Large intestine (tissue), 3 donors: Measurements from ENCODE around the gene TMEM25. TPM values are rescaled to one million over a fixed set of nuclear protein-coding genes. Genes with fewer than 3 reads are reported as not detected.

Experiments used
- DNase-seq, 2 donors: peaks; one replicate each; pipeline versions ENCODE4 v3.0.0 to v3.0.0-alpha.2; 2013
- H3K27ac ChIP-seq: one replicate; pipeline ENCODE4 v1.5.1; 2013; ENCODE audit warnings: low read length
- H3K27me3 ChIP-seq: 2 replicates; pipeline ENCODE4 v1.6.1; 2013; ENCODE audit warnings: low read length; ENCODE audit not compliant: control insufficient read depth, insufficient read depth
- H3K36me3 ChIP-seq: 2 replicates; pipeline ENCODE4 v1.6.1; 2013; ENCODE audit warnings: low read length; ENCODE audit not compliant: control insufficient read depth, insufficient read depth
- H3K4me1 ChIP-seq: one replicate; pipeline ENCODE4 v1.6.1; 2013; ENCODE audit warnings: low read length; ENCODE audit not compliant: control insufficient read depth, insufficient read depth
- H3K4me3 ChIP-seq: one replicate; pipeline ENCODE4 v1.5.1; 2013; ENCODE audit warnings: low read length
- H3K9me3 ChIP-seq: one replicate; pipeline ENCODE4 v1.6.1; 2013; ENCODE audit warnings: mild to moderate bottlenecking, low read depth, low read length, moderate library complexity; ENCODE audit not compliant: control insufficient read depth
- WGBS: methylation state at CpG from one replicate; pipeline ENCODE4 v1.1.5; 2013; ENCODE audit warnings: low lambda C conversion rate; ENCODE audit not compliant: insufficient coverage; 5-methylcytosine and 5-hydroxymethylcytosine counted together
- polyA plus RNA-seq: library from polyadenylated mRNA; unstranded; fragments of 120-200 nt; gene quantifications from one replicate; pipeline ENCODE4 v1.2.1, GENCODE V29; 2013

Gene TMEM25
- polyA plus RNA-seq, 1 donor: 57.8 TPM

DNA sequence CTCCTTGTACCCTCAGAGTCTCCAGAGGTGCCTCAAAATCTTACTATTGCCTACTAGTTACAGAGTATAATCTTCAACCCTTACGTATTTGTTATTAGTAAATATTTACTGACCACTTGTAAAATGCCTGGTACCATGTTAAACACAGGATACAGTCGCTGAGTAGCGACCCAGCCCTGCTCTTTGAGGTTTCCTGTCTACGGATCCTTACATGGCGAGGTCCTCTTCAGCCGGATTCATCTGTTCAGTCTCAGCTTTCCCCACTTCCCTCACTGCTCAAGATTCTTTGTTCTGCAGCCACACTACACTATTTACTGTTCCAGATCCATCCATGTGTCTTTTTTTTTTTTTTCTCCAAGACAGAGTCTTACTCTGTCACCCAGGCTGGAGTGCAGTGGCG is 16.9 kb upstream of the TMEM25 start:
- no peak for DNase-seq
- no peaks in the 10 kb centered on the region for H3K9me3 ChIP-seq
- no peak overlapping the region for H3K4me3 ChIP-seq
- H3K36me3 ChIP-seq: peaks cover 73% of the 10 kb centered on the region
- no peaks in the 10 kb centered on the region for H3K4me1 ChIP-seq
- H3K27ac ChIP-seq: no peak overlapping the region
- no CpG with 5 or more reads among the region's 7 CpGs for WGBS
- no peaks in the 10 kb centered on the region for H3K27me3 ChIP-seq

DNA sequence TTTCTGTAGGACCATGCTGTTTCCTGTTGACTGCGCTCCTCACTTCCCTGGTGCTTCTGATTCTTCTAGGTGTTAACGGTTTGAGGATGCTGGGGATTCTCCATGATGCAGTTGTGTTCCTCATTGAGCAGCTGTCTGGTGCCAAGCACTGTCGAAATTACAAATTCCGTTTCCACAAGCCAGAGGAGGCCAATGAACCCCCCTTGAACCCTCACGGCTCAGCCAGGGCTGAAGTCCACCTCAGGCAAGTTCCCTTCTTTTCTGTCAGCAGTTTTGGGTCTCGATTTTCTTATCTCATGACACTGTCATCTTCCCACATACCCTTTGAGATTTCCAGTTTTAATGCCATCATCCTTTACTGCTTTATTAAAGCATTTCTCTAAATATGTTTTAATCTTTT is 11.4 kb upstream of the TMEM25 start:
- H3K27me3 ChIP-seq: no peaks in the 10 kb centered on the region
- WGBS: no CpG with 5 or more reads among the region's 6 CpGs
- no peak overlapping the region for H3K27ac ChIP-seq
- H3K9me3 ChIP-seq: no peaks in the 10 kb centered on the region
- H3K36me3 ChIP-seq: peaks cover 75% of the 10 kb centered on the region
- no peak overlapping the region for H3K4me3 ChIP-seq
- H3K4me1 ChIP-seq: no peaks in the 10 kb centered on the region
- no peak for DNase-seq

DNA sequence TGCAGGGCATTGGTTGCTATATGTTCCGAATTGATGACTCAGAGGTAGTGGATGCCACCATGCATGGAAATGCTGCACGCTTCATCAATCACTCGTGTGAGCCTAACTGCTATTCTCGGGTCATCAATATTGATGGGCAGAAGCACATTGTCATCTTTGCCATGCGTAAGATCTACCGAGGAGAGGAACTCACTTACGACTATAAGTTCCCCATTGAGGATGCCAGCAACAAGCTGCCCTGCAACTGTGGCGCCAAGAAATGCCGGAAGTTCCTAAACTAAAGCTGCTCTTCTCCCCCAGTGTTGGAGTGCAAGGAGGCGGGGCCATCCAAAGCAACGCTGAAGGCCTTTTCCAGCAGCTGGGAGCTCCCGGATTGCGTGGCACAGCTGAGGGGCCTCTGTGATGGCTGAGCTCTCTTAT is 9.1 kb upstream of the TMEM25 start:
- peaks cover 69% of the 10 kb centered on the region for H3K36me3 ChIP-seq

DNA sequence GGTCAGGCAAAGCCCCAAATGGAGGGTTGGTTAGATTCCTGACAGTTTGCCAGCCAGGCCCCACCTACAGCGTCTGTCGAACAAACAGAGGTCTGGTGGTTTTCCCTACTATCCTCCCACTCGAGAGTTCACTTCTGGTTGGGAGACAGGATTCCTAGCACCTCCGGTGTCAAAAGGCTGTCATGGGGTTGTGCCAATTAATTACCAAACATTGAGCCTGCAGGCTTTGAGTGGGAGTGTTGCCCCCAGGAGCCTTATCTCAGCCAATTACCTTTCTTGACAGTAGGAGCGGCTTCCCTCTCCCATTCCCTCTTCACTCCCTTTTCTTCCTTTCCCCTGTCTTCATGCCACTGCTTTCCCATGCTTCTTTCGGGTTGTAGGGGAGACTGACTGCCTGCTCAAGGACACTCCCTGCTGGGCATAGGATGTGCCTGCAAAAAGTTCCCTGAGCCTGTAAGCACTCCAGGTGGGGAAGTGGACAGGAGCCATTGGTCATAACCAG is 8.4 kb upstream of the TMEM25 start:
- Histone ChIP-seq H3K36me3 (peaks cover 65% of the 10 kb centered on the region), H3K9me3 (no peaks in the 10 kb centered on the region), H3K4me3 (no peak overlapping the region), H3K27ac (no peak overlapping the region), H3K27me3 (no peaks in the 10 kb centered on the region), H3K4me1 (peaks cover 8% of the 10 kb centered on the region)
- DNase-seq: peak in 1 of 2 donors; percentile 28
- WGBS: 33% methylated on average over 1 of the region's 6 CpGs

More for the DNA sequence above, 9.1 kb upstream of the TMEM25 start:
- no peaks in the 10 kb centered on the region for H3K9me3 ChIP-seq
- no peak for DNase-seq
- no CpG with 5 or more reads among the region's 13 CpGs for WGBS
- no peaks in the 10 kb centered on the region for H3K27me3 ChIP-seq
- H3K4me3 ChIP-seq: no peak overlapping the region
- peaks cover 7% of the 10 kb centered on the region for H3K4me1 ChIP-seq
- no peak overlapping the region for H3K27ac ChIP-seq

DNA sequence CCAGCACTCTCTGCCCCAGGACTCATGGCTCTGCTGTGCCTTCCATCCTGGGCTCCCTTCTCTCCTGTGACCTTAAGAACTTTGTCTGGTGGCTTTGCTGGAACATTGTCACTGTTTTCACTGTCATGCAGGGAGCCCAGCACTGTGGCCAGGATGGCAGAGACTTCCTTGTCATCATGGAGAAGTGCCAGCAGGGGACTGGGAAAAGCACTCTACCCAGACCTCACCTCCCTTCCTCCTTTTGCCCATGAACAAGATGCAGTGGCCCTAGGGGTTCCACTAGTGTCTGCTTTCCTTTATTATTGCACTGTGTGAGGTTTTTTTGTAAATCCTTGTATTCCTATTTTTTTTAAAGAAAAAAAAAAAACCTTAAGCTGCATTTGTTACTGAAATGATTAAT is 6.6 kb upstream of the TMEM25 start:
- no peaks in the 10 kb centered on the region for H3K9me3 ChIP-seq
- H3K36me3 ChIP-seq: peaks cover 59% of the 10 kb centered on the region
- H3K4me3 ChIP-seq: no peak overlapping the region
- H3K27me3 ChIP-seq: no peaks in the 10 kb centered on the region
- DNase-seq: no peak
- no peak overlapping the region for H3K27ac ChIP-seq
- peaks cover 9% of the 10 kb centered on the region for H3K4me1 ChIP-seq

DNA sequence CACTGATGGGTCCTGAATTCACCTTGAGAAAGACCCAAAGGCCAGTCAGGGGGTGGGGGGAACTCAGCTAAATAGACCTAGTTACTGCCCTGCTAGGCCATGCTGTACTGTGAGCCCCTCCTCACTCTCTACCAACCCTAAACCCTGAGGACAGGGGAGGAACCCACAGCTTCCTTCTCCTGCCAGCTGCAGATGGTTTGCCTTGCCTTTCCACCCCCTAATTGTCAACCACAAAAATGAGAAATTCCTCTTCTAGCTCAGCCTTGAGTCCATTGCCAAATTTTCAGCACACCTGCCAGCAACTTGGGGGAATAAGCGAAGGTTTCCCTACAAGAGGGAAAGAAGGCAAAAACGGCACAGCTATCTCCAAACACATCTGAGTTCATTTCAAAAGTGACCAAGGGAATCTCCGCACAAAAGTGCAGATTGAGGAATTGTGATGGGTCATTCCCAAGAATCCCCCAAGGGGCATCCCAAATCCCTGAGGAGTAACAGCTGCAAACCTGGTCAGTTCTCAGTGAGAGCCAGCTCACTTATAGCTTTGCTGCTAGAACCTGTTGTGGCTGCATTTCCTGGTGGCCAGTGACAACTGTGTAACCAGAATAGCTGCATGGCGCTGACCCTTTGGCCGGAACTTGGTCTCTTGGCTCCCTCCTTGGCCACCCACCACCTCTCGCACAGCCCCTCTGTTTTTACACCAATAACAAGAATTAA is 6.1 kb upstream of the TMEM25 start:
- WGBS: 100% methylated on average over 2 of the region's 6 CpGs
- DNase-seq: no peak
- no peaks in the 10 kb centered on the region for H3K27me3 ChIP-seq
- no peaks in the 10 kb centered on the region for H3K9me3 ChIP-seq
- H3K4me1 ChIP-seq: peaks cover 14% of the 10 kb centered on the region
- no peak overlapping the region for H3K27ac ChIP-seq
- peaks cover 53% of the 10 kb centered on the region for H3K36me3 ChIP-seq
- no peak overlapping the region for H3K4me3 ChIP-seq

DNA sequence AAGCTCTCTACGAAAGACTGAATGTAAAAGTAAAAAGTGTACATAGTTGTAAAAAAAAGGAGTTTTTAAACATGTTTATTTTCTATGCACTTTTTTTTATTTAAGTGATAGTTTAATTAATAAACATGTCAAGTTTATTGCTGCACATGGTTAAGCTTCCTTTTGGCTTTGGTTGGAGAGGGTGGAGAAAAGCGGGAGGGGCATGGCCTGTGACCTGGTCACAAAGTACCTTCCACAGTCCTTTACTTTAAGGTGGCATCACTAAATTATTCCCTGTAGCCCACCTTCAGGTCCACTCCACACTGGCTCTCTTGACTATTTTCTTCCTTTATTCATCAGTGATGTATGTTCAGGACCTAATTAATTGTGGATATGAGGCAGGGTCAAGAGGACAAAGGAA is 4.3 kb upstream of the TMEM25 start:
- Histone ChIP-seq H3K36me3 (peaks cover 36% of the 10 kb centered on the region), H3K4me3 (no peak overlapping the region), H3K4me1 (peaks cover 20% of the 10 kb centered on the region), H3K27ac (no peak overlapping the region), H3K27me3 (no peaks in the 10 kb centered on the region), H3K9me3 (no peaks in the 10 kb centered on the region)
- 50% methylated on average over 2 of the region's 2 CpGs for WGBS
- DNase-seq: peak in 1 of 2 donors; percentile 15

DNA sequence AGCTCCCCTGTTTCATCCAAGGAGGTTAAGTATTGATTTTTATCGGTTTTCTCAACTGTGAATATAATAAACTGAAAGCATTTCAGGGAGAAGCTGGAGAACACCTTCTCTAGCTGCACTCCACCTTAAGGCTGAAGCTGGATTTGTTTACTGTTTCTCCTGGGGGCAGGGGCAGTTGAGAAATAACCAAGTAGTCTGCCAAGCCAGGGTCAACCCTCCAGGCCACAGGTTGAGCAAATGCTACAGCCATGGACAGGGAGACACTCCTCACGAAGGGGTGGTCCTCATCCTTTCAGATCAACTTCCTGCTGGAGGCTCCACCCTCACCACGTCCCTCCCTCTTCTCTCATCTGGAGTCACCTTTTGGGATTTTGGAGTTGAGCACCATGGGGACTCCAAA is 3.9 kb upstream of the TMEM25 start, which contains the start of gene TTC36:
TTC36 (plus strand) TSS at position 366 of the 400 bp plus-strand sequence; CDS start at position 387, 21 bp downstream.
- Histone ChIP-seq H3K4me1 (peaks cover 24% of the 10 kb centered on the region), H3K4me3 (no peak within 1 kb of the TSS), H3K36me3 (peaks cover 32% of the 10 kb centered on the region), H3K27ac (no peak within 1 kb of the TSS), H3K27me3 (no peaks in the 10 kb centered on the region), H3K9me3 (no peaks in the 10 kb centered on the region)
- no CpG with 5 or more reads among the region's 3 CpGs for WGBS
- peak in 1 of 2 donors; percentile 11 for DNase-seq

DNA sequence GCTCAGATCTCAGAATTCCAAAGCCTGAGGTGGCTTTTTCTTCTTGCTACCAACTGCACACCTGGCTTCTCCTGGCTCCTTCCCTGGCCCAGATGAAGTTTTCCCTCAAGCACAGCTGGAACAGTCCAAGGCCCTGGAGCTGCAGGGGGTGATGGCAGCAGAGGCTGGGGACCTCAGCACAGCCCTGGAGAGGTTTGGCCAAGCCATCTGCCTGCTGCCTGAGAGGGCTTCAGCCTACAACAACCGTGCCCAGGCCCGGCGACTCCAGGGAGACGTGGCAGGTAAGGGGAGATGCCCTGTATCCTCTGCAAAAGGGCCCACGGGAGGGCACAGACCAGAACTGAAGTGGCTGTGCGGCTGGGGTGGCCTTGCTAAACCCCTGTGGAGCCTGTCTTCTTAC is 2.5 kb upstream of the TMEM25 start:
- H3K27ac ChIP-seq: no peak overlapping the region
- no peaks in the 10 kb centered on the region for H3K9me3 ChIP-seq
- DNase-seq: no peak
- no CpG with 5 or more reads among the region's 6 CpGs for WGBS
- H3K27me3 ChIP-seq: no peaks in the 10 kb centered on the region
- H3K4me3 ChIP-seq: no peak overlapping the region
- peaks cover 33% of the 10 kb centered on the region for H3K4me1 ChIP-seq
- H3K36me3 ChIP-seq: peaks cover 20% of the 10 kb centered on the region

DNA sequence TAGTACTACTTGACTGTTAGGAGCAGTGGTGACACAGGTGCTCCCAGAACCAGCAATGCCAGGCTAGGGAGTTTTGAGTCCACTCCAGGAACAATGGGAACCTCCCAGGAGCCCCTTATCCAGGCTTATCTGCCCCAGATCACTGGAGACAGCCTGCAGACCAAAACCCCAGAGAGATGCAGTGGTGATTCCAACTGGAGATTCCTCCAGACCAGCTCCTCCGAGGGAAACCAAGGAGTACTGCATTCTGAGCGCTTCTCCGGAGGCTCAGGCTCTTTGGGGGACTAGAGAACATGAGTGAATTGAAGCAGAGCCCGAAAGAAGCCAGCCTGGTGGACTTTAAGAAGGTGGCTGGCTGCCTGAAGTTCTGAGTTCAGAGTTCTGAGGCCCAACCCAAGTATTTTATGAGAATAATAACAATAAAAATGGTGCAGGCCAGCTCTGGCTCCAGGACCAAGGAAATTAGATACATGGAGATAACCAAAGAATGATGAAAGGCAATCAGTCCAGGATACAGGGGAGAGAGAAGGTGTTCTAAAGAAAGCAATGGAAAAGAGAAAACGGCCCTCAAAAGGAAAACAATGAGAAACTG is 1.3 kb upstream of the TMEM25 start:
- Histone ChIP-seq H3K27me3 (no peaks in the 10 kb centered on the region), H3K4me1 (peaks cover 42% of the 10 kb centered on the region), H3K27ac (peak overlapping the region; percentile 14), H3K36me3 (peaks cover 12% of the 10 kb centered on the region), H3K4me3 (peak overlapping the region; percentile 72), H3K9me3 (no peaks in the 10 kb centered on the region)
- 50% methylated on average over 1 of the region's 5 CpGs for WGBS
- peak in 1 of 2 donors; percentile 37 for DNase-seq
